ENCODE data around the gene PDE6H. TPM values are rescaled to one million over a fixed set of nuclear protein-coding genes. Genes with fewer than 3 reads are reported as not detected.
A peak's percentile ranks its signal among the peaks of the same experiment; 100 is the strongest.

Gene PDE6H
- total and polyA plus RNA-seq, 2 experiments from 2014 or later, result not detected

DNA sequence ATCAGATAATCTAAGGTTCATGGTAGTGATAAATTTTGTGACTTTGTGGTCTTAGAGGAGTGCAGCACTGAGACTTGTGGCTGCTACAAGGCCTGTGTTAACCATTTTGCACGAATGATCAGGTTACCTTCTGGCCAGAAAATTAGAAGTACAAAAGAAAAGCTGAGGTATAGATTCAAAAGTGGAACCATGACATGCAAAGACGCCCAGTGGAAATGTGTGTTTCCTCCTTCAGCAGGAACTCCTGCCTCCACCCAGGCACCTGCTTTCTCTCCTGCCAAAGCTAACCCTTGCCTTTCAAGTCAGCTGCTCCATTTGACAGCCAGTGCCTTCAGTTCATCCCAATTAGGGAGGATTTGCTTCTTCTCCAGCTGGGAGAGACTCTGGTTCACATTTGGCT lies 10.1 kb downstream of the PDE6H start:
- H3K27me3 ChIP-seq, result no peaks in the 10 kb centered on the region
- H3K9me3 ChIP-seq (ENCODE audit: low read depth), result no peaks in the 10 kb centered on the region
- DNase-seq (ENCODE audit: low read depth in 1 of 2, low spot score in 1 of 2), result no peak
- TF ChIP-seq CTCF (IDR thresholded peaks at IDR 0.05; ENCODE audit: low read depth, low read length), result no peak
- no peak overlapping the region for H3K4me3 ChIP-seq
- no peak overlapping the region for H3K27ac ChIP-seq
- H3K36me3 ChIP-seq, result no peaks in the 10 kb centered on the region
- no peaks in the 10 kb centered on the region for H3K4me1 ChIP-seq (ENCODE audit: low read depth)

GRCh38 chr12:14984036-14984435 lies 11.2 kb downstream of the PDE6H start:
- H3K9me3 ChIP-seq (ENCODE audit: low read depth), result no peaks in the 10 kb centered on the region
- H3K4me1 ChIP-seq (ENCODE audit: low read depth), result no peaks in the 10 kb centered on the region
- no peak overlapping the region for H3K4me3 ChIP-seq
- TF ChIP-seq CTCF (IDR thresholded peaks at IDR 0.05; ENCODE audit: low read depth, low read length), result no peak
- H3K27me3 ChIP-seq, result no peaks in the 10 kb centered on the region
- H3K36me3 ChIP-seq, result no peaks in the 10 kb centered on the region
- no peak overlapping the region for H3K27ac ChIP-seq
- no peak for DNase-seq (ENCODE audit: low read depth in 1 of 2, low spot score in 1 of 2)

- H3K4me1 ChIP-seq (ENCODE audit: low read depth), result no peaks in the 10 kb centered on the region
- TF ChIP-seq CTCF (IDR thresholded peaks at IDR 0.05; ENCODE audit: low read depth, low read length), result no peak
- H3K27ac ChIP-seq, result no peak overlapping the region
- H3K27me3 ChIP-seq, result no peaks in the 10 kb centered on the region
- H3K9me3 ChIP-seq (ENCODE audit: low read depth), result no peaks in the 10 kb centered on the region
- H3K4me3 ChIP-seq, result no peak overlapping the region
- H3K36me3 ChIP-seq, result no peaks in the 10 kb centered on the region
- no peak for DNase-seq (ENCODE audit: low read depth in 1 of 2, low spot score in 1 of 2)
These were observed 12.0 kb downstream of the PDE6H start for GRCh38 chr12:14984766-14985285.

- Histone ChIP-seq H3K4me3 (no peak overlapping the region), H3K36me3 (no peaks in the 10 kb centered on the region), H3K9me3 (ENCODE audit: low read depth) (no peaks in the 10 kb centered on the region), H3K4me1 (ENCODE audit: low read depth) (no peaks in the 10 kb centered on the region), H3K27me3 (no peaks in the 10 kb centered on the region), H3K27ac (no peak overlapping the region)
- no peak for TF ChIP-seq CTCF (IDR thresholded peaks at IDR 0.05; ENCODE audit: low read depth, low read length)
- no peak for DNase-seq (ENCODE audit: low read depth in 1 of 2, low spot score in 1 of 2)
These were observed 13.6 kb downstream of the PDE6H start for GRCh38 chr12:14986449-14986848.

- no peak for TF ChIP-seq CTCF (IDR thresholded peaks at IDR 0.05; ENCODE audit: low read depth, low read length)
- peak in 1 of 2 donors; percentile 35 for DNase-seq (ENCODE audit: low read depth in 1 of 2, low spot score in 1 of 2)
- Histone ChIP-seq H3K9me3 (ENCODE audit: low read depth) (no peaks in the 10 kb centered on the region), H3K36me3 (no peaks in the 10 kb centered on the region), H3K27ac (no peak overlapping the region), H3K4me3 (no peak overlapping the region), H3K4me1 (ENCODE audit: low read depth) (no peaks in the 10 kb centered on the region), H3K27me3 (no peaks in the 10 kb centered on the region)
These were observed 15.2 kb downstream of the PDE6H start for GRCh38 chr12:14988035-14988434.

DNA sequence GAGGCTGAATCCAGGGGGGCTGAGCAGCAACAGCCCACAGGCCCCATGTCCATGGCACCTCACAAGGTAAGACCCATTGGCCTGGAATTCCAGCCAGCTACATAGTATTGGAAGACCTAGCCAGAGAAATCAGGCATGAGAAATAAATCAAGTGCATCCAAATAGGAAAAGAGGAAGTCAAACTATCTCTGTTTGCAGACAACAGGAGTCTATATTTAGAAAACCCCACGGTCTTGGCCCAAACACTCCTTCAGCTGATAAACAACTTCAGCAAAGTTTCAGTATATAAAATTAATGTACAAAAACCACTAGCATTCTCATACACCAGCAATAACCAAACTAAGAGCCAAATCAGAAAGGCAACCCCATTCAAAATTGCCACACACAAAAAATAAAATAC lies 16.9 kb downstream of the PDE6H start:
- no peak overlapping the region for H3K4me3 ChIP-seq
- no peaks in the 10 kb centered on the region for H3K27me3 ChIP-seq
- H3K9me3 ChIP-seq (ENCODE audit: low read depth), result no peaks in the 10 kb centered on the region
- no peak overlapping the region for H3K27ac ChIP-seq
- no peak for DNase-seq (ENCODE audit: low read depth in 1 of 2, low spot score in 1 of 2)
- no peaks in the 10 kb centered on the region for H3K4me1 ChIP-seq (ENCODE audit: low read depth)
- TF ChIP-seq CTCF (IDR thresholded peaks at IDR 0.05; ENCODE audit: low read depth, low read length), result no peak
- no peaks in the 10 kb centered on the region for H3K36me3 ChIP-seq

Data from cardiac muscle cell (in vitro differentiated cells and primary cell).